Measurements from ENCODE around the gene TF. TPM values are rescaled to one million over a fixed set of nuclear protein-coding genes. Genes with fewer than 3 reads are reported as not detected.

The TF gene
- total RNA-seq, 4 donors from 2014 or later, result 0.15 to 4.2 (median 1.2) TPM

- Histone ChIP-seq H3K27me3 (no peaks in the 10 kb centered on the region), H3K4me1 (no peaks in the 10 kb centered on the region), H3K4me3 (replicated peaks in 1 of 3) (no peak overlapping the region), H3K27ac (no peak overlapping the region), H3K36me3 (no peaks in the 10 kb centered on the region), H3K9me3 (no peaks in the 10 kb centered on the region)
- intact Hi-C loops (cut with DNase I), result no loop called here
- 90 to 91% methylated on average over 18 to 22 of the region's 22 CpGs for WGBS, 2 donors
- TF ChIP-seq CTCF (IDR thresholded peaks at IDR 0.05), result no peak
- no peak for TF ChIP-seq POLR2A (IDR thresholded peaks at IDR 0.05)
- DNase-seq, result no peak
These were observed 91.5 kb downstream of the TF start for GRCh38 chr3:133837487-133838295.

- whole genome bisulfite sequencing, 2 donors, result 94% methylated on average over 3 to 4 of the region's 4 CpGs
- H3K27ac ChIP-seq, result no peak overlapping the region
- H3K4me3 ChIP-seq (replicated peaks in 1 of 3), result no peak overlapping the region
- no peak for DNase-seq
- H3K4me1 ChIP-seq, result no peaks in the 10 kb centered on the region
- TF ChIP-seq POLR2A (IDR thresholded peaks at IDR 0.05), result no peak
- no peak for TF ChIP-seq CTCF (IDR thresholded peaks at IDR 0.05)
- H3K27me3 ChIP-seq, result no peaks in the 10 kb centered on the region
- H3K9me3 ChIP-seq, result no peaks in the 10 kb centered on the region
- no peaks in the 10 kb centered on the region for H3K36me3 ChIP-seq
- intact Hi-C loops (cut with DNase I), result no loop called here
These were observed 92.2 kb downstream of the TF start for GRCh38 chr3:133838296-133838789.

GRCh38 chr3:133838916-133839800 lies 93.0 kb downstream of the TF start:
- H3K36me3 ChIP-seq, result no peaks in the 10 kb centered on the region
- intact Hi-C loops (cut with DNase I), result no loop called here
- H3K27me3 ChIP-seq, result no peaks in the 10 kb centered on the region
- TF ChIP-seq CTCF (IDR thresholded peaks at IDR 0.05) (no peak), POLR2A (IDR thresholded peaks at IDR 0.05) (no peak)
- H3K9me3 ChIP-seq, result no peaks in the 10 kb centered on the region
- no peak overlapping the region for H3K27ac ChIP-seq
- 92 to 93% methylated on average over 6 to 7 of the region's 12 CpGs for WGBS, 2 donors
- H3K4me3 ChIP-seq (replicated peaks in 1 of 3), result no peak overlapping the region
- H3K4me1 ChIP-seq, result no peaks in the 10 kb centered on the region
- no peak for DNase-seq

GRCh38 chr3:133840055-133840737 lies 94.0 kb downstream of the TF start:
- Histone ChIP-seq H3K9me3 (no peaks in the 10 kb centered on the region), H3K27me3 (no peaks in the 10 kb centered on the region), H3K4me1 (no peaks in the 10 kb centered on the region), H3K36me3 (no peaks in the 10 kb centered on the region), H3K4me3 (replicated peaks in 1 of 3) (no peak overlapping the region), H3K27ac (no peak overlapping the region)
- no peak for DNase-seq
- intact Hi-C loops (cut with DNase I), result no loop called here
- TF ChIP-seq POLR2A (IDR thresholded peaks at IDR 0.05) (no peak), CTCF (IDR thresholded peaks at IDR 0.05) (no peak)
- WGBS, 2 donors, result 86 to 98% methylated on average over 4 to 9 of the region's 9 CpGs
